Occipital lobe (tissue), 2 donors: ENCODE results near the gene LEKR1. TPM values are rescaled to one million over a fixed set of nuclear protein-coding genes. Genes with fewer than 3 reads are reported as not detected.
"Not testable (repeated sequence)": the region's sequence is repeated elsewhere in the genome, so short reads cannot be mapped to it uniquely, and the experiment has no call there.

ENCODE experiments used
- DNase-seq: peaks from one replicate; lab custom pipeline; 2025; lab: John Stamatoyannopoulos, UW
- total RNA-seq: library from RNA; depleted of rRNA; stranded (reverse); fragments of >200 nt; gene quantifications from one replicate; pipeline ENCODE4 v1.2.3, GENCODE V29; 2014

LEKR1 gene
- total RNA-seq, 1 donor from 2014 or later, result 0.78 TPM

DNA sequence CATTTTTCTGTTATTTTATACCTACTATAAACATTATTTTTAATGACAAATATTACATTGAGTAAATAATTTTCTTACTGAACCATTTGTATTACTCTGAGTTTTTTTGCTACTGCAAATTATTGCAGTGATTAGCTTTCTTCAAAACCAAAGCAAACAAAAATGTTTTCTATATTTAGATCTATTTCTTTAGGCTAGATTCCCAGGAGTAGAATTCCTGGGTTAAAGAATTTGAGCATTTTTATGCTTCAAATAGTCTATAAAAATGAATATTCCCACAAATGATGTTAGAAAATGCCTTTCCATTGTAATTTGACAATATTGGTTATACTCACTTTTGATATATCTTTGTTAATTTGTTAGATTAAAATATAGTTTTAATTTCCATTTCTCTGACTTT, 76.8 kb downstream of the LEKR1 start:
- no peak for DNase-seq

DNA sequence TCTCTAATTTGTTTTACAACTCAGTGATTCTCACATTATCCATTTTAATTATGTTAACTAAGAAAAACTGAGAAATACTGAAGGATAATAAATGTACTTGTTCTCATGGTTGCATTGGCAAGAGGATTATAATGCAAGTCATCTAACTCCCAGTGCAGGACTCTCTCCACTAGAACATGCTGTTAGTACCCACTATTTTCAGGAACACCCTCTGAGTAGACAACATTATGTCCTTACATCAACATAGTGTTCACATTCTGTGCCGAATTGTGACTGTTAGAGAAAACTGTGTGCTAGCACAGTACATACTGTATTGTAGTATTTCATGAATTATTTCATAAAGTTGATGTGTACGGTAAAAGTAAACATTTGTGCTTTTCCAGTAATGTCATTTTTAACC, 80.1 kb downstream of the LEKR1 start:
- no peak for DNase-seq

- DNase-seq, result no peak
These were observed 82.2 kb downstream of the LEKR1 start for GRCh38 chr3:156908398-156908797.

- no peak for DNase-seq
These were observed 83.9 kb downstream of the LEKR1 start for GRCh38 chr3:156910022-156910421.

DNA sequence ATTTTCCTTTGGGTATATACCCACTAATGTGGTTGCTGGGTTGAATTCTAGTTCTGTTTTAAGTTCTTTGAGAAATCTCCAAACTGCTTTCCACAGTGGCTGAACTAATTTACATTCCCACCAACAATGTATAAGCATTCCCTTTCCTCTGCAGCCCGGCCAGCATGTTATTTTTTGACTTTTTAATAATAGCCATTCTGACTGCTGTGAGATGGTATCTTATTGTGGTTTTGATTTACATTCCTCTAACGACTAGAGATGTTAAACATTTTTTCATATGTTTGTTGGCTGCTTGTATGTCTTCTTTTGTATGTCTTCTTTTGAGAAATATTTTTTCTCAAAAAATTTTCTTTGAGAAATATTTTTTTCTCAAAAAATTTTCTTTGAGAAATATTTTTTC, 84.7 kb downstream of the LEKR1 start:
- DNase-seq, result not testable (repeated sequence)

GRCh38 chr3:156914300-156914699, 88.1 kb downstream of the LEKR1 start:
- DNase-seq, result not testable (repeated sequence)

GRCh38 chr3:156915372-156915771, 89.2 kb downstream of the LEKR1 start:
- no peak for DNase-seq

GRCh38 chr3:156918746-156919145, 92.6 kb downstream of the LEKR1 start:
- DNase-seq, result no peak

- DNase-seq, result no peak
These were observed 93.7 kb downstream of the LEKR1 start for GRCh38 chr3:156919818-156920217.

- DNase-seq, result no peak
These were observed 94.2 kb downstream of the LEKR1 start for GRCh38 chr3:156920399-156920798.

DNA sequence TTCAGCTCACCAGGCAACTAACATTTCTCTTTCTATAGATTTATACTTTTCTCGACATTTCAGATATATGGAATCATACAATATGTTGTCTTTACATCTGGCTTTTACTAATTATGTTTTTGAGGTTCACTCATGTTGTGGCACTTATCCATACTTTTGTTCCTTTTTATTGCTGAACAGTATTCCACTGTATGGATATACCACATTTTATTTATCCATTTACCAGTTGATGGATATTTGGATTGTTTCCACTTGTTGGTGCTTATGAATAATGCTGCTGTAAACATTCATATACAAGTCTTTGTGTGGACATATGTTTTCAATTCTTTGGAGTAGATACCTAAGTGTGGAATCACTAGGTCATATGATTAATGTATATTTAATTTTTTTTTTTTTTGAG, 97.2 kb downstream of the LEKR1 start:
- DNase-seq, result no peak

DNA sequence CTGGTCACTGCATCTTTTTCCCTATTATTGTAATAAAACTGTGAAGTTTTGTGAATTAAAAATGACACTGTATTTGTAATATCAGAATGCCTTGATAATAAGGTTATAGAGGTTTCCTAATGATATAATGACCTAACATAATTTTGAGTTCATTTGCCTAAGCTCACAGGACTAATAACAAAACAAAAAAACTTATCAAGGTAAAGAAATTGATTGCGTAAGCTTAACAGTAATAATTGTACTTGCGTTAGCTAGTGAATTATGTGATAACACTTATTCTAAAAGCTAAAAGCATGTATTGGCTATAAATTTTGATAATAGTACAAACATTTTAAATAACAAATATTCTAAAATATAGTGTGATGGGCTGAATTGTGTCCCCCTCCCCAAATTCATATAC, 112.6 kb downstream of the LEKR1 start:
- no peak for DNase-seq

GRCh38 chr3:156939315-156939714, 113.2 kb downstream of the LEKR1 start:
- DNase-seq, result no peak

- DNase-seq, result no peak
These were observed 115.2 kb downstream of the LEKR1 start for GRCh38 chr3:156941311-156941710.

- no peak for DNase-seq
These were observed 122.5 kb downstream of the LEKR1 start for GRCh38 chr3:156948402-156949210.

- no peak for DNase-seq
These were observed 125.9 kb downstream of the LEKR1 start for GRCh38 chr3:156952011-156952410.

DNA sequence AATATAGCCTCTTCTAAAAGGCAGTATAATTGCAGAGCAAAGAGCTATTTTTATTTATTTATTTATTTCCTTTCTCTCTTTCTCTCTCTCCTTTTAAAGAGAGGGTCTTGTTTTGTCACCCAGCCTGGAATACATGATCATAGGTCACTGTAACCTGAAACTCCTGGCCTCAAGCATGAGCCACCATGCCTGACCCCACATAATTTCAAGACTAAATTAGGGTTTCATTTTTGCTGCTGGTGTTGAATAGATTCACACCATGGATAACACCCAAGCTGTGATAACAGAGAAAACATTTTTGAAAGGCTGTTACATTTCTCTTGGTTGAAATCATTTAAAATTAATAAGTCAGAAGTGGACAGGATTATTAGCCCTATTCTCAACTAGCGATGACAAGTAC, 131.6 kb downstream of the LEKR1 start:
- no peak for DNase-seq

- no peak for DNase-seq
These were observed 136.9 kb downstream of the LEKR1 start for GRCh38 chr3:156963096-156963495.

GRCh38 chr3:156964577-156964976, 138.4 kb downstream of the LEKR1 start:
- no peak for DNase-seq

GRCh38 chr3:156966349-156966748, 140.2 kb downstream of the LEKR1 start:
- not testable (repeated sequence) for DNase-seq

DNA sequence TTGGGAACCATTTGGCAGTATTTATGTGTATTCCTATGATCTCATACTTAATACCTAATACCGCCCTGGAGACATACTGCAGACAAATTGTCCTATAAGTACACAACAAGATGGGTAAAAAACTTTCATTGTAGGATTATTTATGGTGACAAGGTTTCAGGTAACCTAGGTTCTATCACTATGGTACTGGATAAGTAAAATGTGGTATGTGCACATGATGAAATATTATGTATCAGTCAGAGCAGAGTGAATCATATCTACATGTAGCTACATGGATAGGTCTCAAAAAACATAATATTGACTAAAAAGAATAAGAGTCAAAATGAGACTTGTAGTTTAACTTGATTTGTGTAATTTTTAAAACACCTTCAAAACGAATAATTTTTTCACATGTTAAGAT, 147.8 kb downstream of the LEKR1 start:
- DNase-seq, result no peak

GRCh38 chr3:156974931-156975330, 148.8 kb downstream of the LEKR1 start:
- DNase-seq, result no peak

GRCh38 chr3:156975721-156976120, 149.6 kb downstream of the LEKR1 start:
- DNase-seq, result no peak

GRCh38 chr3:156976933-156977332, 150.8 kb downstream of the LEKR1 start:
- DNase-seq, result no peak
